PC-3 (cell line): ENCODE results near the gene LGALSL. TPM values are rescaled to one million over a fixed set of nuclear protein-coding genes. Genes with fewer than 3 reads are reported as not detected.

Experiments used
- ATAC-seq: fragments of 200-7000 bp; cut with Tn5 transposase; 2 replicates; pipeline ENCODE4 v1.9.1; 2020; ENCODE audit warnings: mild to moderate bottlenecking, moderate library complexity
- BruUV-seq: library from RNA; stranded (reverse); fragments of 400-500 nt; replicated peaks from 2 replicates; lab custom pipeline; 2021; lab: Mats Ljungman, UMichigan
- CTCF ChIA-PET: fragments of 300-600 bp; sonication (Branson Sonifier 250); formaldehyde crosslinking; loops from one replicate; lab custom pipeline; 2022; ENCODE audit warnings: antibody characterized with exemption; lab: Charles Lee
- POLR2A ChIA-PET: fragments of 300-600 bp; sonication (Branson Sonifier 250); formaldehyde crosslinking; loops from one replicate; lab custom pipeline; 2022; ENCODE audit warnings: antibody characterized with exemption; ENCODE audit not compliant: unreplicated experiment; lab: Charles Lee
- DNase-seq: peaks from one replicate; pipeline ENCODE4 v3.0.0-alpha.2; 2015
- H2AFZ ChIP-seq: fragments of 300-600 bp; sonication (generic); 2 replicates; pipeline ENCODE4 v1.6.0; 2016; ENCODE audit warnings: antibody characterized with exemption, low read length
- H3F3A ChIP-seq: fragments of 300-600 bp; sonication (generic); one replicate; pipeline ENCODE4 v1.6.0; 2017; ENCODE audit warnings: antibody characterized with exemption, low read length, control low read depth, mild to moderate bottlenecking; ENCODE audit not compliant: unreplicated experiment
- H3K27ac ChIP-seq: fragments of 300-600 bp; sonication (generic); 2 replicates; pipeline ENCODE4 v1.5.1; 2016; ENCODE audit warnings: mild to moderate bottlenecking, low read length
- H3K27me3 ChIP-seq: fragments of 300-600 bp; sonication (generic); 2 replicates; pipeline ENCODE4 v1.6.1; 2016; ENCODE audit warnings: low read length, mixed read lengths
- H3K36me3 ChIP-seq: fragments of 300-600 bp; sonication (generic); 2 replicates; pipeline ENCODE4 v1.6.1; 2016; ENCODE audit warnings: low read depth, mixed run types, low read length, mixed read lengths
- H3K4me1 ChIP-seq: fragments of 300-600 bp; sonication (generic); 2 replicates; pipeline ENCODE4 v1.5.1; 2016; ENCODE audit warnings: low read length; ENCODE audit not compliant: insufficient read depth
- H3K4me2 ChIP-seq: fragments of 300-600 bp; sonication (generic); 2 replicates; pipeline ENCODE4 v1.6.0; 2016; ENCODE audit warnings: low read length
- H3K4me3 ChIP-seq: fragments of 300-600 bp; sonication (generic); 2 replicates; pipeline ENCODE4 v1.5.1; 2016; ENCODE audit warnings: mild to moderate bottlenecking, low read length, mixed read lengths
- H3K79me2 ChIP-seq: fragments of 300-600 bp; sonication (generic); 2 replicates; pipeline ENCODE4 v1.6.1; 2017; ENCODE audit warnings: low read length, mixed read lengths
- H3K9ac ChIP-seq: fragments of 300-600 bp; sonication (generic); 2 replicates; pipeline ENCODE4 v1.6.0; 2016; ENCODE audit warnings: mild to moderate bottlenecking, low read length
- H3K9me2 ChIP-seq: fragments of 300-600 bp; sonication (generic); replicated peaks from 2 replicates; pipeline ENCODE4 v1.6.1; 2016; ENCODE audit warnings: mixed run types, low read length, mixed read lengths
- H3K9me3 ChIP-seq: fragments of 300-600 bp; sonication (generic); 2 replicates; pipeline ENCODE4 v1.6.1; 2016; ENCODE audit warnings: low read length, mixed read lengths
- H4K20me1 ChIP-seq: fragments of 300-600 bp; sonication (generic); 2 replicates; pipeline ENCODE4 v1.6.1; 2016; ENCODE audit warnings: low read length, mixed read lengths
- EZH2 ChIP-seq: fragments of 300-600 bp; sonication (generic); IDR thresholded peaks from one replicate; pipeline ENCODE4 v1.6.1; 2017; ENCODE audit warnings: antibody characterized with exemption, mild to moderate bottlenecking, low read length; ENCODE audit not compliant: unreplicated experiment
- EZH2phosphoT487 ChIP-seq: fragments of 300-600 bp; sonication (generic); IDR thresholded peaks from 2 replicates; pipeline ENCODE4 v1.6.1; 2018; ENCODE audit warnings: mild to moderate bottlenecking, antibody characterized with exemption, low read length, borderline replicate concordance
- intact Hi-C: fragments of 100-400 bp; cut with micrococcal nuclease; formaldehyde crosslinking; loops from 2 replicates; pipeline ENCODE4 v1.9.0; 2023
- total RNA-seq: library from RNA; depleted of rRNA; stranded (reverse); fragments of >200 nt; gene quantifications from 2 replicates; pipeline ENCODE4 v1.2.3, GENCODE V29; 2014
- TF ChIP-seq, protein P1 (sequence below): fragments of 300-600 bp; sonication (generic); conservative IDR thresholded peaks from 2 replicates; pipeline ENCODE4 v1.5.1; 2017; ENCODE audit warnings: antibody characterized with exemption, low read depth, mild to moderate bottlenecking, low read length

The LGALSL gene
- total RNA-seq, 1 experiment from 2014 or later: 16.0 TPM

DNA sequence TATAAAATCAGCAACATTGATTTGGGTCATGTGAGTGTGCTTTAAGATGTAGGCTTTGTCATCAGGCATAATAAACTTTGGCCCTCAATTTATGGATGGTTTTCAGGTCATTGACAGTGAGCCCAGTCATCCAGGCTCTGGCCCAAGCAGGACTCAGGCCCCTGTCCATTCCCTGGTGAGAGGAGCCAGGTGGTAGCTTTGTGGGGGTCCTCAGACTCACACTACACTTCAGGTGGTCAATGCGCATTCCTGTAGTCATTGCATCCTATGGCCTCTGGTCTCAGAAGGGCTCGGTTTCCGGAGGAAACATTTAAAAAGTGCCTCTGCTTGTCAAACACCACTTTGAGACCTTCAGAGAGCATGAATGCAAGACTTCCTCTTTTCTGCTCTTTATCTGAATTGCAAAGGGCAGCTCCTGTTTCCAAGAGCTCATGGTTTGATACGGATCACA lies 20.2 kb downstream of the LGALSL start:
- intact Hi-C loops: no loop called here
- CTCF ChIA-PET: no interaction called here
- Histone ChIP-seq H3K9ac (no peak overlapping the region), H3K36me3 (no peaks in the 10 kb centered on the region), H3K4me2 (no peak overlapping the region), H3K9me3 (no peaks in the 10 kb centered on the region), H3K27ac (no peak overlapping the region), H3K27me3 (no peaks in the 10 kb centered on the region), H3K4me3 (no peak overlapping the region), H4K20me1 (no peaks in the 10 kb centered on the region), H3K4me1 (peaks cover 6% of the 10 kb centered on the region; the same call in 1 of the 2 replicates), H2AFZ (no peak overlapping the region), H3K9me2 (no peaks in the 10 kb centered on the region), H3K79me2 (no peaks in the 10 kb centered on the region), H3F3A (no peaks in the 10 kb centered on the region)
- TF ChIP-seq, protein P1, sequence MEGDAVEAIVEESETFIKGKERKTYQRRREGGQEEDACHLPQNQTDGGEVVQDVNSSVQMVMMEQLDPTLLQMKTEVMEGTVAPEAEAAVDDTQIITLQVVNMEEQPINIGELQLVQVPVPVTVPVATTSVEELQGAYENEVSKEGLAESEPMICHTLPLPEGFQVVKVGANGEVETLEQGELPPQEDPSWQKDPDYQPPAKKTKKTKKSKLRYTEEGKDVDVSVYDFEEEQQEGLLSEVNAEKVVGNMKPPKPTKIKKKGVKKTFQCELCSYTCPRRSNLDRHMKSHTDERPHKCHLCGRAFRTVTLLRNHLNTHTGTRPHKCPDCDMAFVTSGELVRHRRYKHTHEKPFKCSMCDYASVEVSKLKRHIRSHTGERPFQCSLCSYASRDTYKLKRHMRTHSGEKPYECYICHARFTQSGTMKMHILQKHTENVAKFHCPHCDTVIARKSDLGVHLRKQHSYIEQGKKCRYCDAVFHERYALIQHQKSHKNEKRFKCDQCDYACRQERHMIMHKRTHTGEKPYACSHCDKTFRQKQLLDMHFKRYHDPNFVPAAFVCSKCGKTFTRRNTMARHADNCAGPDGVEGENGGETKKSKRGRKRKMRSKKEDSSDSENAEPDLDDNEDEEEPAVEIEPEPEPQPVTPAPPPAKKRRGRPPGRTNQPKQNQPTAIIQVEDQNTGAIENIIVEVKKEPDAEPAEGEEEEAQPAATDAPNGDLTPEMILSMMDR: no peak
- TF ChIP-seq EZH2phosphoT487 (no peak), EZH2 (no peak)
- POLR2A ChIA-PET: no interaction called here
- DNase-seq: no peak
- no peak for ATAC-seq
- BruUV-seq: no TSS peak

DNA sequence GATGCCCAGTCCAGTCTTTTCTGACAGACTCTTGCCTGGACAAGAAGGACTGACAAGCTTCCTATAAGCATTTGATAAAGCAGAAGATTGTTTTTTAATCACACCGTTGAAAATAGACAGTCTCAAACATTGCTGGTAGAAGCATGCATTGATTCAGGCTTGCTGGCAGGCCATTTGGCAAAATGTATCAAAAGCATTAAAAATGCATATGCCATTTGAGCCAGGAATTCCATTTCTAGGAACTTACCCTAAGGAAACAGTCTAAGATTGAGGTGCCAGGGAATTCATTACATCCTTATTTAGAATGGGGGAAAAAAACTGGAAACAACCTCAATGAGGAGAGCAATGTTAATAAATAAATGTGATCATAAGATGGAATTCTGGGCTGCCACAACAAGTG lies 20.7 kb downstream of the LGALSL start:
- no peaks in the 10 kb centered on the region for H3K27me3 ChIP-seq
- DNase-seq (no peak), ATAC-seq (no peak)
- TF ChIP-seq EZH2phosphoT487 (no peak), EZH2 (no peak)
- TF ChIP-seq, protein P1: no peak
- no peak overlapping the region for H3K4me2 ChIP-seq
- H3F3A ChIP-seq: no peaks in the 10 kb centered on the region
- peaks cover 6% of the 10 kb centered on the region; the same call in 1 of the 2 replicates for H3K4me1 ChIP-seq
- no peaks in the 10 kb centered on the region for H3K9me2 ChIP-seq
- CTCF ChIA-PET: no interaction called here
- no peaks in the 10 kb centered on the region for H3K79me2 ChIP-seq
- POLR2A ChIA-PET: no interaction called here
- H3K36me3 ChIP-seq: no peaks in the 10 kb centered on the region
- BruUV-seq: no TSS peak
- no peak overlapping the region for H3K27ac ChIP-seq
- intact Hi-C loops: no loop called here
- H3K9ac ChIP-seq: no peak overlapping the region
- H3K9me3 ChIP-seq: no peaks in the 10 kb centered on the region
- no peaks in the 10 kb centered on the region for H4K20me1 ChIP-seq
- no peak overlapping the region for H3K4me3 ChIP-seq
- no peak overlapping the region for H2AFZ ChIP-seq

DNA sequence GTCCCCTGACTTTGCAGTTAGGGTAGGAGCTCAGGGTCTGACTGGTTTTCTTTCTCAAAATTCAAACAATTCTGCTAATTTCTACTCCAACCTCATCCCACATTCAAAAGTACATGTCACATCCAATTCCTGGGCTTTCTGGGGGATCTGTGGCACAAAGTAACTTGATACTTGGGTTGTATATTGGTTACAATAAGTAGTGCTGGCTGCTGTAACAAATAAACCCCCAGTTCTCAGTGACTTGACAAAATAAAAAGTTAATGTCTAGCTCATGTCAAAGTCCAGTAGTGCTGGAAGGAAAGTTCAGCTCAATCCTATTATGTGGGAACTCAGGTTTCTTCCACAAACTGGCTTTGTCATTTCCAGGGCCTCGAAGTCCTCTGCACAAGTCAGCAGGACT lies 23.1 kb downstream of the LGALSL start:
- Histone ChIP-seq H3K36me3 (no peaks in the 10 kb centered on the region), H3K4me3 (no peak overlapping the region), H3K9me2 (no peaks in the 10 kb centered on the region), H3K9ac (no peak overlapping the region), H3K27ac (no peak overlapping the region), H3K27me3 (no peaks in the 10 kb centered on the region), H3K4me2 (no peak overlapping the region), H3K4me1 (peaks cover 6% of the 10 kb centered on the region; the same call in 1 of the 2 replicates), H3K9me3 (no peaks in the 10 kb centered on the region), H2AFZ (no peak overlapping the region), H3K79me2 (no peaks in the 10 kb centered on the region), H4K20me1 (no peaks in the 10 kb centered on the region), H3F3A (no peaks in the 10 kb centered on the region)
- ChIA-PET CTCF (no interaction called here), POLR2A (no interaction called here)
- DNase-seq (no peak), ATAC-seq (no peak)
- intact Hi-C loops: no loop called here
- BruUV-seq: no TSS peak
- TF ChIP-seq, protein P1: no peak
- TF ChIP-seq EZH2: no peak
- TF ChIP-seq EZH2phosphoT487: no peak
